GM23338 (cell line): Measurements from ENCODE around the gene EMC10. TPM values are rescaled to one million over a fixed set of nuclear protein-coding genes. Genes with fewer than 3 reads are reported as not detected.

ENCODE experiments used
- ATAC-seq: fragments of 200-7000 bp; cut with Tn5 transposase; 3 replicates; pipeline ENCODE4 v1.9.1; 2020
- DNase-seq: peaks from one replicate; pipeline ENCODE4 v3.0.0-alpha.2; 2015; ENCODE audit warnings: low spot score
- H2AFZ ChIP-seq: fragments of 200-600 bp; sonication (generic); 2 replicates; pipeline ENCODE4 v1.8.0; 2016; ENCODE audit warnings: antibody characterized with exemption, mild to moderate bottlenecking, moderate library complexity
- H3F3A ChIP-seq: fragments of 200-600 bp; sonication (generic); replicated peaks from 2 replicates; pipeline ENCODE4 v1.8.0; 2017; ENCODE audit warnings: antibody characterized with exemption, mixed run types, low read depth
- H3K27ac ChIP-seq: fragments of 200-600 bp; sonication (generic); 2 replicates; pipeline ENCODE4 v1.6.1; 2016; ENCODE audit warnings: low read depth
- H3K27me3 ChIP-seq: fragments of 200-600 bp; sonication (generic); 2 replicates; pipeline ENCODE4 v1.8.0; 2016; ENCODE audit warnings: mild to moderate bottlenecking, mixed run types, moderate library complexity; ENCODE audit not compliant: insufficient read depth
- H3K36me3 ChIP-seq: fragments of 200-600 bp; sonication (generic); 2 replicates; pipeline ENCODE4 v1.8.0; 2016; ENCODE audit warnings: mild to moderate bottlenecking; ENCODE audit not compliant: insufficient read depth
- H3K4me1 ChIP-seq: fragments of 200-600 bp; sonication (generic); 2 replicates; pipeline ENCODE4 v1.8.0; 2016; ENCODE audit warnings: mild to moderate bottlenecking, moderate library complexity; ENCODE audit not compliant: insufficient read depth
- H3K4me2 ChIP-seq: fragments of 200-600 bp; sonication (generic); 2 replicates; pipeline ENCODE4 v1.7.1; 2017; ENCODE audit warnings: mixed run types
- H3K4me3 ChIP-seq: fragments of 200-600 bp; sonication (generic); 2 replicates; pipeline ENCODE4 v1.6.1; 2016; ENCODE audit warnings: mixed run types
- H3K79me2 ChIP-seq: fragments of 200-600 bp; sonication (generic); replicated peaks from 2 replicates; pipeline ENCODE4 v1.8.0; 2017; ENCODE audit warnings: mild to moderate bottlenecking; ENCODE audit not compliant: insufficient read depth
- H3K9me2 ChIP-seq: fragments of 200-600 bp; sonication (generic); 2 replicates; pipeline ENCODE4 v1.8.0; 2017; ENCODE audit not compliant: insufficient read depth
- H4K20me1 ChIP-seq: fragments of 200-600 bp; sonication (generic); replicated peaks from 2 replicates; pipeline ENCODE4 v1.8.0; 2017; ENCODE audit warnings: mild to moderate bottlenecking; ENCODE audit not compliant: insufficient read depth
- H3K27ac Mint-ChIP-seq: 2 replicates; pipeline ENCODE4 v1.8.0; 2020; ENCODE audit warnings: inconsistent platforms, mild to moderate bottlenecking, moderate library complexity, mixed read lengths
- H3K27me3 Mint-ChIP-seq: 3 replicates; pipeline ENCODE4 v1.8.0; 2022; ENCODE audit warnings: low read depth, mild to moderate bottlenecking, moderate library complexity, mixed read lengths, inconsistent platforms; ENCODE audit not compliant: insufficient read depth, poor library complexity
- H3K36me3 Mint-ChIP-seq: 3 replicates; pipeline ENCODE4 v1.8.0; 2021; ENCODE audit warnings: low read depth, mild to moderate bottlenecking, inconsistent platforms, moderate library complexity, mixed read lengths
- H3K4me1 Mint-ChIP-seq: 3 replicates; pipeline ENCODE4 v1.8.0; 2020; ENCODE audit warnings: mild to moderate bottlenecking, inconsistent platforms, mixed read lengths
- H3K4me3 Mint-ChIP-seq: 3 replicates; pipeline ENCODE4 v1.8.0; 2021; ENCODE audit warnings: moderate library complexity, mild to moderate bottlenecking, inconsistent platforms, mixed read lengths
- H3K9me3 Mint-ChIP-seq: 3 replicates; pipeline ENCODE4 v1.8.0; 2020; ENCODE audit warnings: moderate library complexity, mild to moderate bottlenecking, inconsistent platforms, mixed read lengths
- CREB1 ChIP-seq: fragments of 250-450 bp; sonication (Bioruptor Pico); IDR thresholded peaks from 2 replicates; pipeline ENCODE4 v1.5.0; 2020; ENCODE audit warnings: low read depth, mild to moderate bottlenecking, moderate library complexity
- EZH2 ChIP-seq: fragments of 200-600 bp; sonication (generic); IDR thresholded peaks from one replicate; pipeline ENCODE4 v1.8.0; 2017; ENCODE audit warnings: antibody characterized with exemption, mild to moderate bottlenecking, low read depth; ENCODE audit not compliant: unreplicated experiment
- EZH2phosphoT487 ChIP-seq: fragments of 200-600 bp; sonication (generic); IDR thresholded peaks from one replicate; pipeline ENCODE4 v1.8.1; 2018; ENCODE audit warnings: antibody characterized with exemption; ENCODE audit not compliant: unreplicated experiment
- JUNB ChIP-seq: IDR thresholded peaks from one replicate; pipeline ENCODE4 v1.6.1; 2016; ENCODE audit warnings: antibody characterized with exemption; ENCODE audit not compliant: unreplicated experiment
- NANOG ChIP-seq: IDR thresholded peaks from 2 replicates; pipeline ENCODE4 v1.6.1; 2016; ENCODE audit warnings: antibody characterized with exemption, borderline replicate concordance
- POLR2AphosphoS5 ChIP-seq: IDR thresholded peaks from 2 replicates; pipeline ENCODE4 v1.6.1; 2016; ENCODE audit warnings: antibody characterized with exemption, low read depth
- STAT1 ChIP-seq: IDR thresholded peaks from one replicate; pipeline ENCODE4 v1.6.1; 2016; ENCODE audit warnings: antibody characterized with exemption; ENCODE audit not compliant: unreplicated experiment
- ZNF114 ChIP-seq: fragments of 250-450 bp; sonication (Bioruptor Pico); IDR thresholded peaks from 2 replicates; pipeline ENCODE4 v1.5.0; 2020; ENCODE audit warnings: mild to moderate bottlenecking, moderate library complexity
- ZNF331 ChIP-seq: fragments of 250-450 bp; sonication (Bioruptor Pico); IDR thresholded peaks from 2 replicates; pipeline ENCODE4 v1.5.0; 2020; ENCODE audit warnings: low read depth, mild to moderate bottlenecking, moderate library complexity
- ZNF462 ChIP-seq: fragments of 250-450 bp; sonication (Bioruptor Pico); IDR thresholded peaks from 2 replicates; pipeline ENCODE4 v1.5.0; 2020; ENCODE audit warnings: mild to moderate bottlenecking, moderate library complexity
- polyA plus RNA-seq: library from polyadenylated mRNA; unstranded; fragments of >200 nt; fragmentation: Nextera tagmentation; extraction: Ambion mirVana; gene quantifications from 2 replicates; pipeline ENCODE4 v1.2.1, GENCODE V29; 2016
- total RNA-seq: library from RNA; depleted of rRNA; stranded (reverse); fragments of >200 nt; shearing (Covaris generic); gene quantifications from 2 replicates; pipeline ENCODE4 v1.2.3, GENCODE V29; 2014
- TF ChIP-seq, protein P1 (sequence below), 2 experiments: fragments of 200-600 bp in 1 of 2; sonication (generic) in 1 of 2; conservative IDR thresholded peaks; 2 replicates each; pipeline versions ENCODE4 v1.5.1 to v1.6.1; 2016 to 2017; ENCODE audit warnings: antibody characterized with exemption in 2 of 2, low read depth in 2 of 2, mild to moderate bottlenecking in 2 of 2, moderate library complexity in 1 of 2

The EMC10 gene
- total and polyA plus RNA-seq, 2 experiments from 2014 or later, result 24.8 to 113 TPM

DNA sequence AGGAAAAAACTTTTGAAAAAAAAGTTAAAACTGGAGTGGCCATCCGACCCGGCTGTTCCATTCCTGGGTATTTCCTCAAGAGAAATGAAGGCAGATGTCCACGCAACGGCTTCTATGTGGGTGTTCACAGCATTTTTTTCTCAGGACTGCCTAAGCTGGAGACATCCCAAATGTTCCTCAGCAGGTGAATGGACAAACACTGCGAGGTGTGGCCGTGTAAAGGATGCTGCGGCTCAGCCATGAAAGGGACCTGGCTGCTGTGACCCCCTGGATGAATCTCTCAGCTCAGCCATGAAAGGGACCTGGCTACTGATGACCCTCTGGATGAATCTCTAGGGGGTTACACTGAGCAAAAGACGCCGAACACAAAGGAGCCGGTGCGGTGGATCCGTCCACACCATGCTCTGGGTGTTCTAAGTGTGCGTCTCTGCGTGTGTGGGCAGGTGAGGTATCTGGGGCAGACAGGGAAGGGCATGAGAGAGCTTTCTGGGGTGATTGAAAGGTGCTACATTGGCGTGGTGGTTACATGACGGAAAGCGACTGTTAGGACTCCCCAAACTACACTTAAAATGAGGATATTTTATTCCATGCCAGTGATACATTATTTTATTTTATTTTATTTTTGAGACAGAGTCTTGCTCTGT is 44.6 kb downstream of the EMC10 start:
- Mint-ChIP-seq H3K9me3 (peaks cover 89% of the 10 kb centered on the region), H3K27ac (no peak overlapping the region), H3K36me3 (peaks cover 25% of the 10 kb centered on the region), H3K4me3 (no peak overlapping the region), H3K27me3 (peaks cover 10% of the 10 kb centered on the region), H3K4me1 (no peaks in the 10 kb centered on the region)
- Histone ChIP-seq H4K20me1 (no peaks in the 10 kb centered on the region), H3K9me2 (no peaks in the 10 kb centered on the region), H2AFZ (no peak overlapping the region), H3K79me2 (no peaks in the 10 kb centered on the region), H3K4me2 (no peak overlapping the region), H3K4me3 (no peak overlapping the region), H3K27ac (no peak overlapping the region), H3K27me3 (peaks cover 12% of the 10 kb centered on the region), H3K36me3 (no peaks in the 10 kb centered on the region), H3K4me1 (peaks cover 6% of the 10 kb centered on the region; the same call in 1 of the 2 replicates), H3F3A (no peaks in the 10 kb centered on the region)
- no peak for DNase-seq
- TF ChIP-seq POLR2AphosphoS5, result no peak
- TF ChIP-seq STAT1, result no peak
- TF ChIP-seq NANOG, result no peak
- TF ChIP-seq EZH2, result no peak
- TF ChIP-seq ZNF462 (CRISPR knock-in tag), result no peak
- no peak for TF ChIP-seq ZNF114 (CRISPR knock-in tag)
- TF ChIP-seq CREB1 (CRISPR knock-in tag), result no peak
- no peak for TF ChIP-seq ZNF331 (CRISPR knock-in tag)
- no peak for TF ChIP-seq JUNB
- TF ChIP-seq EZH2phosphoT487, result no peak
- TF ChIP-seq, protein P1, sequence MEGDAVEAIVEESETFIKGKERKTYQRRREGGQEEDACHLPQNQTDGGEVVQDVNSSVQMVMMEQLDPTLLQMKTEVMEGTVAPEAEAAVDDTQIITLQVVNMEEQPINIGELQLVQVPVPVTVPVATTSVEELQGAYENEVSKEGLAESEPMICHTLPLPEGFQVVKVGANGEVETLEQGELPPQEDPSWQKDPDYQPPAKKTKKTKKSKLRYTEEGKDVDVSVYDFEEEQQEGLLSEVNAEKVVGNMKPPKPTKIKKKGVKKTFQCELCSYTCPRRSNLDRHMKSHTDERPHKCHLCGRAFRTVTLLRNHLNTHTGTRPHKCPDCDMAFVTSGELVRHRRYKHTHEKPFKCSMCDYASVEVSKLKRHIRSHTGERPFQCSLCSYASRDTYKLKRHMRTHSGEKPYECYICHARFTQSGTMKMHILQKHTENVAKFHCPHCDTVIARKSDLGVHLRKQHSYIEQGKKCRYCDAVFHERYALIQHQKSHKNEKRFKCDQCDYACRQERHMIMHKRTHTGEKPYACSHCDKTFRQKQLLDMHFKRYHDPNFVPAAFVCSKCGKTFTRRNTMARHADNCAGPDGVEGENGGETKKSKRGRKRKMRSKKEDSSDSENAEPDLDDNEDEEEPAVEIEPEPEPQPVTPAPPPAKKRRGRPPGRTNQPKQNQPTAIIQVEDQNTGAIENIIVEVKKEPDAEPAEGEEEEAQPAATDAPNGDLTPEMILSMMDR (conservative IDR thresholded peaks at IDR 0.05; ENCODE audit: low read depth in 2 of 2), result no peak
- no peak for ATAC-seq
